ENCODE results near the gene PLPPR2.
"Not testable (repeated sequence)": the region's sequence is repeated elsewhere in the genome, so short reads cannot be mapped to it uniquely, and the experiment has no call there.

PLPPR2 gene

DNA sequence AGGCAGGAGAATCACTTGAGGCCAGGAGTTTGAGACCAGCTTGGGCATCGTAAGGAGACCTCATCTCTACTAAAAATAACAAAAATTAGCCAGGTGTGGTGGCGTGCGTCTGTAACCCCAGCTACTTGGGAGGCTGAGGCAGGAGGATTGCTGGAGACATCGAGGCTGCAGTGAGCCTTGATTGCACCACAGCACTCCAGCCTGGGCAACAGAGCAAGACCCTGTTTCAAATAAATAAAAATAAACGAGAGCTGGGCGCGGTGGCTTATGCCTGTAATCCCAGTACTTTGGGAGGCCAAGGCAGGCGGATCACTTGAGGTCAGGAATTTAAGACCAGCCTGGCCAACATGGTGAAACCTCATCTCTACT lies 15.1 kb upstream of the PLPPR2 start:
- not testable (repeated sequence) for DNase-seq

DNA sequence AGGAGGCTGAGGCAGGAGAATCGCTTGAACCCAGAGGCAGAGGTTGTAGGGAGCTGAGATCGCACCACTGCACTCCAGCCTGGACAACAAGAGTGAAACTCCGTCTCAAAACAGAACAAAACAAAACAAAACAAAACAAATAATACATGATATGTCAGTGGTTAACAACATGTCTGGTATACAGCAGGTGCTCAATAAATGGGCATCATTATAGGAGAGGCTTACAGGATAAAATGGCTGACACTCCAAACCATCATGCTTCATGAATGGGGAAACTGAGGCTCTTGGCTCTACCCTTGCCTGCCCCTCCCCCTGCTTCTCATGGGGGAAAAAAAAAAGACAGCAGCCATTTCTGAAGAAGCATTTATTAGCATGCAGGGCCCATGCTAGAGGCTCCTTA lies 12.8 kb upstream of the PLPPR2 start:
- no peak for DNase-seq

DNA sequence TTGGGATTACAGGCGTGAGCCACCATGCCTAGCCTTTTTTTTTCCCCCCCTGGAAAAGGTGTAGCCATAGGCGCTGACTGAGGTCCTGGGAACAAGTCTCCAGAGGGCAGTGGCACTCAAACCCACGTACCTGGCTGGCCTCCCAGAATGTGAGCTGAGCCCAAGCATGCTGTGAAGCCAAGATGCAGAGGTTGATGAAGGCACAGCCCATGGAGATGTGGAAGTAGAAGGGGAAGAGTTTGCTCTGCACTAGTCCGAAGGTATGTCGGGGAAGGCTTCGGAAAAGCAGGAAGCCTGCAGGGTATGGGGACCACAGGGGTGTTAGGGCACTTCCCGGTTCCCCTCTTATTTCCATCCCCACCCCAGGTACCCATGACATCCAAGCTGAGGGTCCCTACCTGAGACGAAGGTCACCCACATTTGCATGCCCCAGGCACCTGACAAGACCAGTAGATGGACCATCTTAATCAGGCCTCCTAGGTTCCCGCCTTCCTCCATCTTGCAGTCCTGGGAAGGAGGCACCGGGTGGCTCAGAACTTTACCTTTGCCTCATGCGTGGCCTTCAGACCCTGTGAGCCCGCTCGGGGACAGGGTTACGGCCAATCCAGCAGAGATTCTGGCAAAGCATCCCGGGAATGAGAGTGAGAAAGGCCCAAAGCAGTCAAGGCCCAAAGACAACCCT lies 10.0 kb upstream of the PLPPR2 start:
- DNase-seq = no peak

DNA sequence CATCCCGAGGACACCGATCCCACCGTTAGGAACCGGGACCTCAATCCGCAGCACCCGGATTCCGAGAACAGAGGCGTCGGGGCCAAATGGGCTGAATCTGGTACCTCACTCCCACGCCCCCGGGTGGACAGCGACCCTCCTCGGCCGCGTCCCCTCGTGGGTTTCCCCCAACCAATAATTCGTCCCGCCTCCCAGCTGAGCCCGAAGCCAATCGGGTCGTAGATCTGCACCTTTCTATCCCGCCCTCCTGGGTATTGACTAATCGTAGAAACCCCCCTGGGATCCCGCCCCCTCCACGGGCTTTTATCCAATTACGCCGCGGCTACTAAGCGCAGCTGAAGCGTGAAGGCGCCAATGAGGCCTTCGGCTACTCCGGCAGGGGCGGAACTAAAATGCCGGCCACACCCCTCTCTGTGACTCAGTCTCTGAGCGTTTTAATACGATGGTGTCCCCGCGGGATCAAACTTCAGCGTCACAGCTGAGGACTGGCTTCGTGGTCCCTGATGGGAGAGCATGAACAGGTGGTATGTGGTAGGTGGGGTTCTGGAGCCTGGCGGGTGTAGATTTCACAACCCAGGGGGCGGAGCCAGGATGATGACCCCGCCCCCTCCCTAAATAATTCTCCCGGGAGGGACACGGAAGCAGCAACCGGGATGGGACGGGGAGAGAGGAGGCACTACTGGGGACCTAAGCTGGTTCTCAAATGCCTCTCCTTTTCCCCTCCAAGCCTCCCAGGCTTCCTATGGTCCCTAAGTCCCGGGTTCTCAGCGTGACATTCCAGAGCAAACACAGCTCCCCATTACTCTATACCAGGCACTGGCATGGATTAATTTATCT lies 8.9 kb upstream of the PLPPR2 start, which contains the start of the genes CCDC159 and TMEM205:
TSS of gene CCDC159 (plus strand) at position 416 of the 837 bp plus-strand sequence. CDS start at position 504, 88 bp downstream.
TSS of gene TMEM205 (minus strand) at position 165 of the 837 bp plus-strand sequence. CDS start 649 bp downstream, outside the sequence.
- peak; percentile 86 to 99 (median 96) for DNase-seq

DNA sequence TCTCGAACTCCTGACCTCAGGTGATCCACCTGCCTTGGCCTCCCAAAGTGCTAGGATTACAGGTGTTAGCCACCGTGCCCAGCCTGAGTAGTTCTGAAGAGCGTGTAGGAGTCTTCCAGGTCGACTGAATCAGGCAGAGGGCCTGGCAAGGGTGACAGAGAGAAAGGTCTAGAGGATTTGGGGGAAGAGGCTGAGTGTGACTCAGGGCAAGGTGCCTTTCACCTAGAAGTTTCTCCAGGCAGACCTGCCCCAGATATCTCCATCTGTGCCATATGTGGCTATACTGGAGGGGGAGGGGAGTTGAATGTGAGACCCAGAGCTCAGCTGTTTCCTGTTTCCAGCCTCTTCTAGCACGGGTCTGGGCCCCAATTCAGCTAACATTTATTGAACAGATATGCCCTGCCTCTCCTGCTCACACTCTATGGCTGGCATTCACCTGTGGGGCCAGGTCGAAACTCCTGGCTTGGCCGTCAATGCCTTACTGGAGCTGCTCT lies 7.6 kb upstream of the PLPPR2 start:
- no peak for DNase-seq

DNA sequence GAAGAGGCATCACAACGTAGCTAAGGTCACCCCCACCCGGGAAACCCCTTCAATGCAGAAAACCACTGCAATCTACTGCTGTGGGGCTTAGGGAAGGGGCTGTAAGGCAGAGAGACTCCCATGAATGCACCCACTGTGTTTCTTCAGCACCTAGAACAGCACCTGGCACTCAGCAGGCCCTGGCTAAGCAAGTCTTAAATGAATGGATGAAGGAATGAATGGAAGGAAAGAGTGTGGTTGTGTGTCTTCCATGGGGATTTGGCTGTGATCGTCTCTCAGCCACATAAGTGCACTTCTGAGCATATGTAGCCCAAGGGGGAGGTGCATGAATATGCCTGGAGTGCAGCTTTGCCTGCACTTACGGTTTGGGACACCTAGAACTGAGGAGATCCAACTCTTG lies 6.1 kb upstream of the PLPPR2 start:
- no peak for DNase-seq

DNA sequence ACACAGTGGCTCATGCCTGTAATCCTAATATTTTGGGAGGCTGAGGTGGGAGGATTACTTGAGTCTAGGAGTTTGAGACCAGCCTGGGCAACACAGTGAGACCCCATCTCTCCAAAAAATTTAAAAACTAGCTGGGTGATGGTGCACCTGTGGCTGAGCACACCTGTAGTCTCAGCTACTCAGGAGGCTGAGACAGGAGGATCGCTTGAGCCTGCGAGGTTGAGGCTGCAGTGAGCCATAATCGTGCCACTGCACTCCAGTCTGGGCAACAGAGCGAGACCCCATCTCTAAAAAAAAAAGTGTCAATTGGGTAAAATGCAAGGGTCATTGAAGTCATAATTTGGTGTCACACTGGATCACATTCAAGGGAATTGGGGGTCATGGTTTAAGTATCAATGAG lies 1.1 kb upstream of the PLPPR2 start:
- DNase-seq = not testable (repeated sequence)

DNA sequence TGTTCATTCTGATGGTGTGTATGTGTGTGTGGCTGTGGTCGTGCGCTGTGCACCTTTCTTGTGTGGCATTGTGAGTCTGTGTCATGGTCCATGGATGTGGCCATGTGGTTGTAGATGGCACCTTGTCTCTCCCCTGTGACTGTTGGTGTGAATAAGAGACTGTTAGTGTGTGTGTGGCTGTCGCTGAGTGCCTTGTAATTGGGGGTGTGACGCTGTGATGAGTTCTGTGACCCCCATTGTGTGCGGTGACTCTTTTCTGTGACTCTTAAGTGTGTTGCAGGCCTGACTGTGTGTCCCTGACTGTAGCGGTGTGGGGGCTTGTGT lies 804 bp downstream of the PLPPR2 start:
- no peak for DNase-seq

DNA sequence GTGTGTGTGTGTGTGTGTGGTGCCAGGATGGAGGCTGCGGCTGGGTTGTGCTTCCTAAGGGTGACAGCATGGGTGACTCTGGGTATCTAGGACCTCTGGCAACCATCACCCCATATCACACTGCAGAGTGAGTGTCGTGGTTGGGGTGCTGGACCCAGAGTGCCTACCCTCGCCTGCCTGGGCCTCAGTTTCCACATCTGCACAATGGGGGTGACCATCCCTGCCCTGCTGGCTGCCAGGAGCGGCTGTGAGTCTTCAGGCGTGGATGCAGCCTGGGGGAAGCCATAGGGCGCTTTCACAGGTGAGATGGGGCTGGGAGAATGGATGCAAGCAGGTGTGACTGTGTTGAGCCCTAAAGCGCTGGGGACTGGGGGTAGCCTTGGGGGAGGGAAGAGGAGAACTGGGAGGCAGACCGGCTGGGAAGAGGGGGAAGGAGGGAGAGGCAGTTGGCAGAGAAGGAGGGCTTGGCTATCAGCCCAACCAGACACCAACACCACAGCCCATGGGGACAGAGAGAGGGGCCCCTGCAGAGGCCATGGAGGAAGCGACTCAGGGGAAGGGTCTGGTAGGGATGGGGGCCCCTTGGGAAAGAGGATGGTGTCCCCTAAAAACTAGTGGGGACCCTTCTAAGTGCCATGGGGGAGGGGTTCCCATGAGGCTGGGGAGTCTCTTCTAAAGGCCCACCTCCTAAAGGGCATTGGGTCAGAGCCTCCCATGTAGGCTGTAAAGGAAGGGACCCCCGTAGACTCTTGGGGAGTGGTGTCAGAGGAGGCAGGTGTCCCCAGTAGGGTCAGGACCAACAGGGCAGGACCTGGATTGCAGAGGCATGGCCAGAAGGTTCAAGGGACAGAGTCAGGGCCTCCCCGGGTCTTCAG lies 1.7 kb downstream of the PLPPR2 start:
- DNase-seq = no peak

DNA sequence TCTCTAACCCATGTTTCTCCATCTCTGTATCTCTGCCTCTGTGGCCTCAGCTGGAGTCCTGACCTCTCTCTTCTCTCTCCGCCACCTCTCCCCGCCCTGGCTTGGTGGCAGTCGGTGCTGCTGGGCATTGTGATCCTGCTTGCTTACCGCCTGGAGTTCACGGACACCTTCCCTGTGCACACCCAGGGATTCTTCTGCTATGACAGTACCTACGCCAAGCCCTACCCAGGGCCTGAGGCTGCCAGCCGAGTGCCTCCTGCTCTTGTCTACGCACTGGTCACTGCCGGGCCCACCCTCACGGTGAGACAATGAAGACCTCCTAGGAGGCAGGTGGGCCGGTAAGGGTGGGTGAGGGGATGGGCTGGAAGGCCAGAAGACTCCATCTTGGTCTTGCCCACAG lies 4.2 kb downstream of the PLPPR2 start:
- DNase-seq = no peak

DNA sequence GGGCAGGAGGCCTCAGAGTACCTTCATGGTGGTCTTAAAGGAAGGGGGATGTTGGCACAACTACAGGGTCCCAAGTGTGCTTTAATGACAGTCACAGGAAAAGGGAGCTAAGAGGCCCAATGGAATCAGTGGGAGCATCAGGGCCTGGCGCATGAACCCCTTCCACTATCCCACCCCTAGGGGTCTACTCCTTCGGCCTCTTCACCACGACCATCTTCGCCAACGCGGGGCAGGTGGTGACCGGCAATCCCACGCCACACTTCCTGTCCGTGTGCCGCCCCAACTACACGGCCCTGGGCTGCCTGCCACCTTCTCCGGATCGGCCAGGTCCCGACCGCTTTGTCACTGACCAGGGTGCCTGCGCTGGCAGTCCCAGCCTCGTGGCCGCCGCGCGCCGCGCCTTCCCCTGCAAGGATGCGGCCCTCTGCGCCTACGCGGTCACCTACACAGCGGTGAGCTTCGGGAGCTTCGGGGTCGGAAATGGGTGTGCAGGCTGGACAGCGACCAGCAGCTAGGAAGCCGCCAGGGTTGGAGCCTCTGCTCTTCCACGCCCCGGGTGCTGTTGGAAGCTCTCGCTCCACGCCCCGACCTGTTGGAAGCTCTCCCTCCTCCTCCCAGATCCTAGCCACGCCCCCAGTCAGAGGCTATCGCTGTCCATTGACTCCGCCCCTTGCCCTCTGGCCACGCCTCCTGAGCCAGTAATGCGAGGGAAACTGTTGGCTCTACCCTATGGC lies 6.0 kb downstream of the PLPPR2 start:
- DNase-seq = no peak

DNA sequence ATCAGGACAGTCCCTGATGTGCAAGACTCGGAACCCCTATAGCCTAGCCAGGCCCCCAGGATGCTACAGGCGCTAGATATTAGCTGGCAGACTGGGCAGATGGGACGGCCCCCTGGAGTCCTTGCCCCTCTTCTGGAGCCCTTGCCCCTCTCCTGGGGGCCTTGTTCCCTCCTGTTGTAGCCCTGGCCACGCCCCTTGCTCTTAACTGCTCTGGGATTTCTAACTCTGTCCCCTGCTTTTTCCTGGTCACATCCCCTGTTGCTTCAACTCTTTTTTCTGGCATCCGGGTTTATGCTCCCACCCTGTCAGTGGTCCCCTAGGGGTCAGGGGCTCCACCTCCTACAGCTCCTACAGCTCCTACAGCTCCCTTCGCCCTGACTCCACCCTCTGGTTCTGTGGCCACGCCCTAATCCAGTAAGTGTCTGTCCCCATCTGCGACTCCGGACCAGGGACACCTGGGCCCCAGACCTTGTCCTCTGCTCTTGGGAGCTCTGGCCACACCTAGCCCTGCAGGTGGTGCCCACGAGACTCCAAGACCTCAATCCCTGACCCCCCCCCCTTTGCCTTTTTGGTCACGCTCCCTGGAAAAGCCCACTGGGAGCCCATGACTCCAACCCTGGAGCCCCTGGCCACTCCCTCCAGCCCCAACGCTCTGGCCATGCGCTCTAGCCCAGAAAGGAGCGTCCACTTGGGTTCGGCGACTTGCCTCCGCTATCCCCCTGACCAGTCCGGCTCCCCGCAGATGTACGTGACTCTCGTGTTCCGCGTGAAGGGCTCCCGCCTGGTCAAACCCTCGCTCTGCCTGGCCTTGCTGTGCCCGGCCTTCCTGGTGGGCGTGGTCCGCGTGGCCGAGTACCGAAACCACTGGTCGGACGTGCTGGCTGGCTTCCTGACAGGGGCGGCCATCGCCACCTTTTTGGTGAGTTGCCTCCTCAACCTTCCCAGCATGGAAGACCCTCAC lies 6.8 kb downstream of the PLPPR2 start:
- DNase-seq = no peak

DNA sequence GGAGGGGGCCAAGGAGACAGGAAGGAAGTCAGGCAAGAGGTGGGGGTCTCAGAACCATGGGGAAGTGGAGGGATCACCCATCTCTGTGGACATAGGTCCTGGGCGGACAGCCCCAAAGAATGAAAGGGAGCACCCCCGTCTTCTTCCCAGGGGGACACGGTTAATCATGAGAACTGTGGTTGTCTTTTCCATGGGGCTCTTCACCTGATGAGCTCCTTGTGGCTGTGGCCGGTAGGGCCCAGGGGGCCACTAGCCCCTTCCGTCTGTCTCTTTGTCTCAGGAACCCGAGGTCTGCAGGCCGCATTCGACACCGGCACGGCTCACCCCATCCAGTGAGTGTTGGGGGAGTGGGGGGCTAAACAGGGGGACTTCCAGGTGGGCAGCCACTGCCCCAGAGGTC lies 8.6 kb downstream of the PLPPR2 start:
- DNase-seq = no peak

DNA sequence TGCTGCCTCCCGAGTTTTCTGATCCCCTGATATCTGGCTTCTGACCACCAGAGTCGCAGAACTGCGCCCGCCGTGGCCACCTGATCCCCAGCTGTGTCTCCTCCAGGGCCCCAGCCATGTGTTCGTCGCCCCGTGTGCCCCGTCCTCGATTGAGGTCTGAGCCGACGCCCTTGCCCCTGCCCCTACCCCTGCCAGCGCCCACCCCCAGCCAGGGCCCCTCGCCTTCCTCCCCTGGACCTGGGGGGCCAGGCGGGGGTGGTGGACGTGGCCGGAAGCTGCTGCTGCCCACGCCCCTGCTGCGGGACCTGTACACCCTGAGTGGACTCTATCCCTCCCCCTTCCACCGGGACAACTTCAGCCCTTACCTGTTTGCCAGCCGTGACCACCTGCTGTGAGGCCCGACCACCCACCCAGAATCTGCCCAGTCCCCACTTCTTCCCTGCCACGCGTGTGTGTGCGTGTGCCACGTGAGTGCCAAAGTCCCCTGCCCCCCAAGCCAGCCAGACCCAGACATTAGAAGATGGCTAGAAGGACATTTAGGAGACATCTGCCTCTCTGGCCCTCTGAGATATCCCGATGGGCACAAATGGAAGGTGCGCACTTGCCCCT lies 9.2 kb downstream of the PLPPR2 start:
- DNase-seq = no peak

DNA sequence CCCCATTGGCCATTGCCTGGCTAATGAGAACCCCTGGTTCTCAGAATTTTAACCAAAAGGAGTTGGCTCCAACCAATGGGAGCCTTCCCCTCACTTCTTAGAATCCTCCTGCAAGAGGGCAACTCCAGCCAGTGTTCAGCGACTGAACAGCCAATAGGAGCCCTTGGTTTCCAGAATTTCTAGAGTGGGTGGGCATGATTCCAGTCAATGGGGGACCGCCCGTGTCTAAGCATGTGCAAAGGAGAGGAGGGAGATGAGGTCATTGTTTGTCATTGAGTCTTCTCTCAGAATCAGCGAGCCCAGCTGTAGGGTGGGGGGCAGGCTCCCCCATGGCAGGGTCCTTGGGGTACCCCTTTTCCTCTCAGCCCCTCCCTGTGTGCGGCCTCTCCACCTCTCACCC lies 9.7 kb downstream of the PLPPR2 start:
- DNase-seq = peak in 1 of 14 donors; percentile 15

DNA sequence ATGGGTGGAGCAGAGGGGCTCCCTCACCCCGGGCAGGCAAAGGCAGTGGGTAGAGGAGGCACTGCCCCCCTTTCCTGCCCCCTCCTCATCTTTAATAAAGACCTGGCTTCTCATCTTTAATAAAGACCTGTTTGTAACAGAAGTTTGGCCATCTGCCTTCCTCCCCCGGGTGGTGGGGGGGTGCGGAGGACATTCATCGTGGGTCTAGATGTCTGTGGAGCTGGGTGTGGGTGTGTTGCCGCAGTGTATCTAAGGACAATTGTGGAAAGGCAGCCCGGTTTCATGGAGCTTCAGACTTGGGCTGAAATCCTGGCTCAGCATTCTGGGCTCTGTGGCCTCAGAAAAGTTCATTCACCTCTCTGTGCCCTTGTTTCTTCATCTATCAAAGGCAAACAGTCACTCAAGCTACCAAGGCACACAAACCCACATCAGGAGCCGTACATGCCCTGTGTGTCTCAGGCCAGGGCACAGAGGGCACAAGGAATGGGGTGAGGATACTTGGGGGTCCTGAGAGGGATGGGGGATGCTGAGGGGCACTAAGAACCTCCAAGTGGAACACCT lies 10.4 kb downstream of the PLPPR2 start:
- no peak for DNase-seq

DNA sequence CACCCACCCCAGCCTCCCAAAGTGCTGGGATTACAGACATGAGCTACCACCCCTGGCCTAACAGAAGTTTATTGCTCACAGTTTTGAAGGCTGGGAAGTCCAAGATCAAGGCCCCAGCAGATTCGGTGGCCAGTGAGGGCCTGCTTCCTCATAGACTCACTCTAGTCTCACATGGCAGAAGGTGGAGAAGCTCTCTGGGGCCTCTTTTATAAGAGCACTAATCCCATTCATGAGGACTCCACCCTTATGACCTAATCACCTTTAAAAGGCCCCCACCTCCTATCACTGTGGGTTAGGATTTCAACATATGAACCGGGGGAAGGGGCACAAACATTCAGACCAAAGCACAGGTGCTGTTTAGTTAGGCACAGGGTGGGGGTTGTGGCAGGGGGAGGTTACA lies 12.3 kb downstream of the PLPPR2 start:
- no peak for DNase-seq

DNA sequence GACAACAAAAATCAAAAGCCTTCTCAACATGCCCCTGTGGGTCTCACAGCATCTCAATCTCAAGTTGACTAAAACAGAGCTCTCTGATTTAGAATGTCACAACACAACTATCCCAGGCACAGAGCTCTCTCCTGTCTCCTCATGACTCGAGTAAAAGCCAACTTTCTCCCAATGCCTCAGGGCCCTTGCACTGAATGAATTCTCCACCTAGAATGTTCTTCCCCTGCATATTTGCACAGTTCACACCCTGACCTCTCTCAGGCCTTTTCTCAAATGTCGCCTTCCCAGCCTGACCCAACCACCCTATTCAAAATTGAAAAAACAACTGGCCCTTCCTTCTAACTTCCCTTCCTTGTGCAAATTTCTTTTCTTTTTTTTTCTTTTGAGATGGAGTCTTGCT lies 15.5 kb downstream of the PLPPR2 start:
- no peak for DNase-seq

DNA sequence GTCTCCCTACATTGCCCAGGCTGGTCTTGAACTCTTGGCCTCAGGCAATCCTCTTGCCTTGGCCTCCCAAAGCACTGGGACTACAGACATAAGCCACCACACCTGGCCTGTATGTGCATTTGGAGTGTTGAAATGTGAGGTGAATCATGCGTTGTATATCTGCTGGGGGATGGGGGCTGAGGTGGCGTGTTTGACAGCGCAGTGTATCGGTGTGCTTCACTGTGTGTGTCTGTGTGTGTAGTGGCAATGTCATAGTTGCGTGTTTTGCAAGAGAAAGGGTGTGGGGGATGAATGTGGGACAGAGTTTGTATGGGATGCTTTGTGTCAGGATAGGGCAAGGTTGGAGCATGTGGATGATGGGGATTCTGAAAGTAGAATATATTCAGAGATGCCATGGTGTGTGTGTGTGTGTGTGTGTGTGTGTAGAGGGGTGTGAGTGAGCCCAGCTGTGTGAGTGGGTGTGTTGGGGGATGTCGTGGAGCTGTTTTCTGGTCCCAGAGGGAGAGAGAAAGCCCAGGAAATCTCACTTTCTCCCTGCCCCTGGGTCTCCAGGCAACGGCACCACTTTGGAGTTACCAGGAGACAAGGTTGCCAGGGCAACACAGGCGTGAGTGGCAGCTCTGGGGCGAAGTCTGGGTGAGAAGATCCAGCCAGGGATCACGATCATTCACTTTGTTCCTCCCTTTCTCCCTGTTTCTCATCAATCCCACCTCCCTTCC lies 18.1 kb downstream of the PLPPR2 start:
- DNase-seq = peak in 9 of 14 donors; percentile 11 to 59 (median 26)
